Activated CD4-positive, alpha-beta T cell treated with anti-CD3 and anti-CD28 coated beads, Interleukin-2, amount 50 U/mL, for 24 hours (primary cell): ENCODE results near the gene ARRDC2.
"Not testable (repeated sequence)": the region's sequence is repeated elsewhere in the genome, so short reads cannot be mapped to it uniquely, and the experiment has no call there.

Experiments
- DNase-seq, 2 donors: peaks; one replicate each; pipeline ENCODE4 v3.0.0-alpha.2; 2020; ENCODE audit warnings: low read depth in 1 of 2, low spot score in 1 of 2

ARRDC2 gene

DNA sequence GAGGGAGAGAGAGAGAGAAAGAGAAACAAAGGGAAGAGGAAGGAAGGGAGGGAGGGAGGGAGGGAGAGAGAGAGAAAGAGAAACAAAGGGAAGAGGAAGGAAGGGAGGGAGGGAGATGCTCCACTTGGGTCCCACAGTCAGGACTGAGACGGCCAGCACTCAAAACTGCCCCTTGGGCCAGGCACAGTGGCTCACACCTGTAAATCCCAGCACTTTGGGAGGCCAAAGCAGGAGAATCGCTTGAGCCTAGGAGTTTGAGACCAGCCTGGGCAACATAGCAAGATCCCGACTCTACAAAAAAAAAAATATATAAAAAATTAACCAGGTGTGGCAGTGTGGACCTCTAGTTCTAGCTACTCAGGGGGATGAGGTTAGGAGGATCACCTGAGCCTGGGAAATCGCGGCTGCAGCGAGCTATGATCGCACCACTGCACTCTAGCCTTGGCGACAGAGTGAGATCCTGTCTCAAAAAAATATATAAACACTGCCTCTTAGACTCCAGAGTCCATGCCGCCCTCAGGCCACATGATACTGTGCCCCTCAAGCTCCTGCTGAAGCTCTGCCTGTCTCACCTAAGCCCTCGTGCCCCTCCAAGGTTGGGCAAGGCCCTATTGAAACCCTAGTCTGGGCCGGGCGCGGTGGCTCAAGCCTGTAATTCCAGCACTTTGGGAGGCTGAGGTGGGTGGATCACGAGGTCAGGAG lies 8.4 kb downstream of the ARRDC2 start:
- no peak for DNase-seq

- no peak for DNase-seq
Observed at GRCh38 chr19:18017275-18018083, 9.5 kb downstream of the ARRDC2 start.

DNA sequence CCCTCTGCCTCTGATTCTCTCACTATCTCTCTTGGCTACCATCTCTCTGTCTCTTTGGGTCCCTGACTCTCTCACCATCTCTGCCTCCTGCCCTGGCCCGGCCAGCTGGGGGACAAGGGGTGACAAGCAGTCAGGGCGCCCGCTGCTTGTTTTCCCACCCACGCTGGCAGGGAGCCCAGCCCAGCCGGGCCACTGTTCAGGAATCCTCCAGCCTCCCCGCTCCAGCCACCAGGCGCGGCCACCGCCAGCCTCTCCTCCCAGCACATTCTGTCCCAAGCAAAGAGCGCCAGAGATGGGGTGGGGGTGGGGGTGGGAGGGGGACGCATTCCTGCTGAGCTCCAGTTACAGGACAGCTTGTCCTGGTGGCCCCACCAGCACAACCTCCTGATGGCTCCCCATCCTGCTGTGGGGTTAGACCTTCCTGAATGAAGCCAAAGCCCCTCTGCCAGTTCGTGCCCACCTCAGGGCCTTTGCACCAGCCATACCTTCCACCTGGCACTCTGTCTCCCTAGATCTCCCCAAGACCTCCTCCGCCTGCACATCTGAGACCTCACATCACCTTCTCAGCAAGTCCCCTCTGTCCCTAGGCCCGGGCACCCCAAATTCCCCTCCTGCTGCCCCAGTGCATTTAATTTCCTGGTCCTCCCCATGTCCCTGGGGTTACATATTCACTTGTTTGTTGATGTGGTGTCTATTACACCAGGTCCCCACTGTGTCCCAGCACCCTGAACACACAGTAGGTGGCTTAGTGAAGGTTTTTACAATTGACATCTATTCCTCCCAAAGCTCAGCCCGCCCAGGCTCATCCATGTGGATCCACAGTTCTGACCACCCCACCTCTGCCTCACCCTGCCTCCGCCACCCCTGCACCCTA lies 12.5 kb downstream of the ARRDC2 start:
- DNase-seq, result no peak

DNA sequence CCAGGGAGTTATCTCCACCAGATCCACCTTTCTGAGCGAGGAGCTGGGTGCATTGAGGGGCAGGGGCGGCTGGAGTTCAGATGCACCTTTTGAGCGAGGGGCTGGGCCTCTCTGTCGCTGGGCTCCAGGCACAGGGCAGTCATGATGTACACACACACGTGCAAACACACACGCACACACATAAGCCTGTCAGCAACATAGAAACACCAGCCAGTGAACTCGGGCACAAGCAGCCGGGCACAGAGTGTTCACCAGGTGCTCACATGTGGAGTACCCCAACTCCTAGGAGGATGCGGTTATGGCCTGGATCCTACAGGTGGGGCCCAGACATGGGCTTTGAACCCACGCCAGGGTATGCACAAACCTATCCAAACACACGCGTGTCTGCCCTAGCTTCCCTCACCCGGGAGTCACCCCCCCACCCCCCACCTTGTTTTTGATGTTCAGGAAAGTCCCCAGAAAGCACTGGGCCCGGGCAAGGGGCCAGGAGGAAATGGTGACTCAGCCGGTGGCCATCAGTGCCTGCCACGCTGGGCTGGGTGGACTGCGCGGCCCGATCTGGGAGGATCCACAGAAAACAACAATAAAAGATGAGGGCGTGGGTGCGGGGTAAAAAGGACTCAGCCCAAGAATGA lies 13.3 kb downstream of the ARRDC2 start:
- DNase-seq, result no peak

- DNase-seq, result no peak
Observed at GRCh38 chr19:18023622-18024251, 15.8 kb downstream of the ARRDC2 start.

DNA sequence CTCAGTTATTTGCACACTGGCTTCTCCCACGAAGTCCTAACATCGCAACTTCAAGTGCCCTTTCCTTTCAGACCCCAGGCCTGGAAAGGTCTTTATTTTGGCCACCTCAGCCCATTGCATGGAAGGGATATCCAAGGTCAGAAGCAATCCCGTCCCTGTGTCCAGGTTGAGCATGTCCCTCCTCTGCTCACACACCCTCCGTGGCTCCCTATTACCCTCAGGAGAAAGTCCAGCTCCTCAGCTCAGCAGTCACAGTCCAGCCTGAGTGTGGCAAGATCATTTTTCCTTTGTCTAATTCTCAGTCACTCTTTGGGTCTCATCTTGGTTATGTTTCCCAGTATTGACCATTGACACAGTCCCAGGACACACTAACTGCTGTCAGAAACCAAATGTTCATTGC lies 19.2 kb downstream of the ARRDC2 start:
- DNase-seq, result no peak

DNA sequence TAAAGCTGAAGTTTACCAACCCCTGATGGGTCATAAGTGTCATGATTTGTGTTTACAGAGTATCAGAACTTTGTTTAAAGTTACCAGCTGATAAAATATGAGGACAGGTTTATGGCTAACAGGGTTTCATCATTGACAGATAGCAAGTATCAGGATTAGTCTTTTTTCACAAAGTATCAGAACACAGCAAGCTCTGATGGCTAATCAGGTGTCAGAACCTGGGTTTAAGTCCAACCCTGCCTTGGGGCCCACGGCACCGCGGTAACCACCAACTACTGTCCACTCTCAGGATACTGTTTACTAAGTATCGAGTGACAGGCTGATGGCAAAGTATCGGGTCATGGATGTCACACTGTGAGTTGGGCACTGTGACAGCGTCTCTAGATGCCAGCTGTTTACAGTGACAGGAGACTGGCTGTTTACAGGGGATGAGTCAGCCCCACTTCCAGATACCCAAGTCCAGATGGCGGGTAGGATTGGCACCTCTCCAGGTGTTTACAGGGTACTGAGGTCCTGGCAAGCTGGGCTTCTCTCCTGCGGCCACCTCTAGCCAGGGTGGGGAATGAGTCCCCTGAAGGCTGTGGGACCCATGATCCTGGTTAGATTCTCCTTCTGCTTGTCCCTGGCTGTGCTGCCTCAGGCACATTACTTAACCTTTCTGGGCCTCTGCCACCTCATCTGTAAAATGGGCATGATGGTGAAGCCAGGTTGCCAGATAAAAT lies 21.8 kb downstream of the ARRDC2 start:
- DNase-seq, result no peak

- not testable (repeated sequence) for DNase-seq
Observed at GRCh38 chr19:18031401-18031800, 23.4 kb downstream of the ARRDC2 start.

DNA sequence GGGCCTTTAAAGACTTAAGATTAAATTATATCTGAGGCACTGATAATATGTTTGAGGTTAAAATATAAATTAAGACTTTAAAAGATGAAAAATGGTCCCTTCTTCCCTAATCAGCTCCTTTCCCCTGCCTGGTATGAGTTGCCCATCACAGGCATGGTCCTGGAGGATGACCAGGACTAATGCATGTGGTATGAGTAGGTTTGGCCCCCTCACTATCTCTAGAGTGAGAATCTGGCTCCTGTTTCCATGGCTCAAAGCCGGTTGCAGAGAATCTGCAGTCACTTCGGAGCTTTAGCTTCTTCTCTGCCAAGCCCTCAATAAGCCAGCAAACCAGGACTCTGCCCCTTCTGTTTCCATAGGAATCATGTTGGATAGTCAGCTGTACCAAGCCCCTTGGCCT lies 24.1 kb downstream of the ARRDC2 start:
- DNase-seq, result not testable (repeated sequence)

DNA sequence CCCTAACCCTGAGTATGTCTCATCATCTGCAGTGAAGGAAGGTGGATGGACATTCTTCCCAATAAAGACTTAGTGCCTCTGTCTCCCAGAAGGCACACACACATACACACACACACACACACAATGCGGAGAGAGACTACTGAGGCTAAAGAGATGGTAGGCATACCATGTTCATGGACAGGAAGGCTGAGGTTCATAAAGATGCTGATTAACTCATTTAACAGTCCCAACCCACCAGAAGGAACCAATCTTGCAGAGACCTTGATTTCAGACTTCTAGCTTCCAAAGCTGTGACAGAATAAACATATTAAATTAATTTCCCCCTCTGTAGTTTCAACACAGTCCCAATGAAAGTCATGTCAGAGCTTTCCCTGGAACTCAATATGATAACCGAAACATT lies 33.1 kb downstream of the ARRDC2 start:
- no peak for DNase-seq

GRCh38 chr19:18043676-18044075 lies 35.7 kb downstream of the ARRDC2 start:
- no peak for DNase-seq

DNA sequence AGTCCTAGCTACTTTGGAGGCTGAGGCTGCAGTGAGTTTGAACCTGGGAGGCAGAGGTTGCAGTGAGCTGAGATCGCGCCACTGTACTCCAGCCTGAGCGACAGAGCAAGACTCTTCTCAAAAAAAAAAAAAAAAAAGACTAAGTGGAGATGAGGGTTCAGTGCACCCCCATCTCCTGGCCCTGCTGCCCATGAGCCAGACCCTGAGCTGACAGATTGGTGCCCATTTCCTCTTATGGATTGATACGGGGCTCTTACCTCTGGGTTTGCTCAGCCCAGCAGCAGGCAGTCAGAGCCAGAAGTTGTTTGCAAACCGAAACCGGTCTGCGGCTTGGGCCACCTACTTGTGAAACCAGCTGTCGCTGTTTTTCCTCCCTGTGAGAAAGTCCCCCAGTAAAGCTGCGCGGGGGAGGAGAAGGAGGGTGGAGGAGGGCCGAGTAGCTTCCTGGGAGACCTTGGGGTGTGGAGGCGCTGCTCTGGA lies 36.9 kb downstream of the ARRDC2 start:
- DNase-seq, result peak; percentile 74 to 85

GRCh38 chr19:18045307-18046050 lies 37.5 kb downstream of the ARRDC2 start:
- DNase-seq, result no peak

DNA sequence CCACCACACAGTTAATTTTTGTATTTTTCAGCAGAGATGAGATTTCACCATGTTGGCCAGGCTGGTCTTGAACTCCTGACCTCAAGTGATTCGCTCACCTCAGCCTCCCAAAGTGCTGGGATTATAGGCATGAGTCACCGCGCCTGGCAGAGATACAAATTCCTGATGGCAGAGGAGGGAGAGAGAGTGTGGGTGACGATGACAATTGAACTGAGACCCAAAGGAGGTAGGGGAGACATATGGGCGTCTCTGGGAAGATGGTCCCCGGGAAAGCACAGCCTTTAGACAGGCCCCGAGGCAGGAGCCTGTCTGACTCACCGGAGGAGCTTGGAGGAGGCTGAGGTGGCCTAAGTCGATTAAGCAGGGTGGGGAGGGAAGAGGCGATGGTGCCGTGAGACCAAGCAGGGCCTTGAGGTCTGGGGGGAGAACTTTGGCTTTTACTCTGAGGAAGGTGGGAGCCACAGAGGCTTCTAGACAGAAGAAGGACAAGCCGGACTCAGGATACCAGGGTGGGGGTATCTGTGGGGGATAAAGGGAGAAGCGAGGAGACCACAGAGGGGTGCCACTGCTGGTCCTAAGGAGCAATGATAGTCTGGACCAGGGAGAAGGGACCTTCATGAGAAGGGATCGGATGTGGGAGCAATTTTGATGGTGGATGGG lies 38.2 kb downstream of the ARRDC2 start:
- no peak for DNase-seq

DNA sequence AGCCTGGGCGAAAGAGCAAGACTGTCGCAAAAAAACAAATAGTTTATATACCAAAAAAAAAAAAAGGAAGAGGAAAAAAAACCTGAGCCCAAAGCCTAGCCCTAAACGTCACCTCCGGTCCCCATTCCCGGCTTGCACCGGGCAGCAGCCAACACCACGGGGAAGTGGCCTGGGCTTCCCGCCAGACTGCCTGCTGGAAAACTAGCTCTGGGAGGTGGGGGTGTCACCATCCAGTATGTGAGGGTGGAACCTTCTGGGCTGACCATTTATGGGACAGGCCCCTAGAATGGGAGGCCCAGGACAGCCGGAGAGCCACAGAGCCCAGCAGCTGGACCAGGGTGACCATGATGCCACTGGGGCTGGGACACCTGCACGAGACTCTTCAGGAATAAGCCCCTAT lies 41.4 kb downstream of the ARRDC2 start:
- no peak for DNase-seq

GRCh38 chr19:18051887-18052286 lies 43.9 kb downstream of the ARRDC2 start:
- no peak for DNase-seq

- DNase-seq, result no peak
Observed at GRCh38 chr19:18053576-18054219, 45.7 kb downstream of the ARRDC2 start.

DNA sequence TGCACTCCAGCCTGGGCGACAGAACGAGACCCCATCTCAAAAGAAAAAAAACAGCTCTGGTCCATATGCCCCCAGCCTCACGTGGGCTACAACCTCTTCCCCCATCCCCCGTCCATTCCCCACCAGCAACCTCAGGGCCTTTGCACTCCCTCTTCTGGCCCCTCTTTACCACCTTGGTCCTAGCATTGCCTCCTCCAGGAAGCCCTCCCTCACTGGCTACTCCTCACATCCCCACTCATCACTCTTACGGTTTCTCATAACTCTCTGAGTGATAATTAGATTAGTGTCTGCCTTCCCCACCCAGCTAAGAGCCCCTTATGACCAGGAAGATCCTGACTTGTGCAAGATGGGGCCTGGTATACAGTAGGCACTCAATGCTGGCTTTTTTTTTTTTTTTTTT lies 48.0 kb downstream of the ARRDC2 start:
- no peak for DNase-seq
